ACC112 (cell line): ENCODE measurements around the gene NT5C1A.
A peak's percentile ranks its signal among the peaks of the same experiment; 100 is the strongest.

Source experiments
- H2AFZ ChIP-seq: fragments of 200-600 bp; sonication (generic); one replicate; pipeline ENCODE4 v1.6.0; 2017; ENCODE audit warnings: antibody characterized with exemption, low read length; ENCODE audit not compliant: unreplicated experiment
- H3K27ac ChIP-seq: fragments of 200-600 bp; sonication (generic); 2 replicates; pipeline ENCODE4 v1.5.1; 2014; ENCODE audit warnings: low read depth, mild to moderate bottlenecking, antibody characterized with exemption, low read length, moderate library complexity
- H3K27me3 ChIP-seq: fragments of 200-600 bp; sonication (generic); 2 replicates; pipeline ENCODE4 v1.6.1; 2014; ENCODE audit warnings: mild to moderate bottlenecking, antibody characterized with exemption, low read length, moderate library complexity, mixed read lengths; ENCODE audit not compliant: insufficient read depth
- H3K36me3 ChIP-seq: fragments of 200-600 bp; sonication (generic); 2 replicates; pipeline ENCODE4 v1.6.1; 2016; ENCODE audit warnings: mild to moderate bottlenecking, antibody characterized with exemption, low read length, moderate library complexity, mixed read lengths; ENCODE audit not compliant: insufficient read depth
- H3K4me1 ChIP-seq: fragments of 200-600 bp; sonication (generic); one replicate; pipeline ENCODE4 v1.6.1; 2016; ENCODE audit warnings: low read length, mixed read lengths; ENCODE audit not compliant: insufficient read depth, unreplicated experiment, control insufficient read depth
- H3K4me3 ChIP-seq: fragments of 200-600 bp; sonication (generic); 2 replicates; pipeline ENCODE4 v1.5.1; 2014; ENCODE audit warnings: mild to moderate bottlenecking, low read depth, low read length
- H3K79me2 ChIP-seq: fragments of 200-600 bp; sonication (generic); one replicate; pipeline ENCODE4 v1.6.0; 2016; ENCODE audit warnings: low read length; ENCODE audit not compliant: control insufficient read depth, unreplicated experiment, insufficient read depth

NT5C1A gene

DNA sequence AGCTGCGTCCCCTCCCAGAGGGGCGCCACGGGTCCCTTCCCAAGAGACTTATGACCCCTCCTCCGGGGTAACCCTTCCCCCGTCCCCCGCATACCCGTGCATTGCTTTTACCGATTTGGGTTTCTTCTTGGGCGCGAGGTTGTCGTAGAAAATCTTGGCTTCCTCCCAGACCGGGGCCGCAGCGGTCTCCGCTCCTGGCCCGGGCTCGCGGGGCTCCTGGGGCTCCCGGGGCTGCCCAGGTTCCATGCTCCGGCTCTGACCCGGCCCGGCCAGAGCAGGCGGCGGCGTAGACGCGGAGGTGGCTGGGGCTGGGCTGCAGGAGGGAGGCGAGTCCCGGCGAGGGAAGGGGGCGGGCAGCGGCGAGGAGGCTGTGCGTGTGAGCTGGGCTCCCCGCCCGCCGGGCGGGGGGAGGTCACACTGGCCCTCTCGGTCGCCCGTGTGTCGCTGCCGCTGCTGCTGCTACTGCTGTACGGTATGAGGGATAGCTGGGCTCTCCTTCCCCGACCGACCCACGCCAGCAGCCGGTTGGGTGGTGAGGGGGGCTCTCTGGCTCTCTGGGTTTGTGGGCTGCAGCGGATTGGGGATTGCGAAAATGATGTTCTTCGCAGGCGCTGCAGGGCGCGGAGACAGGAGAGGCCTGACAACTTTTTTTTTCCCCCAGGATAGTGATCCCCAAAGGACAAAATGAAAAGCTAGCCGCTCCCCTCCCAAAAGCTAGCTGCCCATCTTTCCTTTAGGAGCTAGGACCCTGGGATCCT lies at the start of gene NT5C1A:
NT5C1A (minus strand) TSS at position 315 of the 758 bp plus-strand sequence; CDS start at position 246, 69 bp downstream.
- Histone ChIP-seq H3K4me3 (peak within 1 kb of the TSS; percentile 71), H3K27me3 (peaks cover 28% of the 10 kb centered on the region), H3K36me3 (no peaks in the 10 kb centered on the region), H3K4me1 (no peaks in the 10 kb centered on the region), H3K27ac (no peak within 1 kb of the TSS), H3K79me2 (no peaks in the 10 kb centered on the region), H2AFZ (peak within 1 kb of the TSS; percentile 6)

DNA sequence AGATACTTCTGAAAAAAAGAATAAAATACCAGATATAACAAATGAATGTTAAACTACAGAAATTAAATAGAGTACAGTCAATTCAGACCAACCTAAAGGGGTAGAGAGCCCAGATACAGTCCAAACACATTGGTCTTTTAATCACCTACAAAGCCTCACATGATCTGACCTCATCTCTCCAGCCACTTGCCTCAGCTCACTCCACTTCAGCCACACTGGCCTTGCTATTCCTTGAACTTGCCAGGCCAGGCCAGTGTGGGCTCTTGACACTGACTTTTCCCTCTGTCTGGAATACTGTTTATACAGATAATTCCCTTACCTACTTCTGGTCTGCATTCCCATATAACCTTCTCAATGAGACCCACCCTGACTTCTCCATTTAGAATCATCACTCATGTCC lies 49.8 kb upstream of the NT5C1A start:
- no peak overlapping the region for H3K27ac ChIP-seq
- H3K27me3 ChIP-seq = peaks cover 20% of the 10 kb centered on the region
- no peak overlapping the region for H2AFZ ChIP-seq
- no peaks in the 10 kb centered on the region for H3K36me3 ChIP-seq
- H3K79me2 ChIP-seq = no peaks in the 10 kb centered on the region
- no peaks in the 10 kb centered on the region for H3K4me1 ChIP-seq
- no peak overlapping the region for H3K4me3 ChIP-seq

DNA sequence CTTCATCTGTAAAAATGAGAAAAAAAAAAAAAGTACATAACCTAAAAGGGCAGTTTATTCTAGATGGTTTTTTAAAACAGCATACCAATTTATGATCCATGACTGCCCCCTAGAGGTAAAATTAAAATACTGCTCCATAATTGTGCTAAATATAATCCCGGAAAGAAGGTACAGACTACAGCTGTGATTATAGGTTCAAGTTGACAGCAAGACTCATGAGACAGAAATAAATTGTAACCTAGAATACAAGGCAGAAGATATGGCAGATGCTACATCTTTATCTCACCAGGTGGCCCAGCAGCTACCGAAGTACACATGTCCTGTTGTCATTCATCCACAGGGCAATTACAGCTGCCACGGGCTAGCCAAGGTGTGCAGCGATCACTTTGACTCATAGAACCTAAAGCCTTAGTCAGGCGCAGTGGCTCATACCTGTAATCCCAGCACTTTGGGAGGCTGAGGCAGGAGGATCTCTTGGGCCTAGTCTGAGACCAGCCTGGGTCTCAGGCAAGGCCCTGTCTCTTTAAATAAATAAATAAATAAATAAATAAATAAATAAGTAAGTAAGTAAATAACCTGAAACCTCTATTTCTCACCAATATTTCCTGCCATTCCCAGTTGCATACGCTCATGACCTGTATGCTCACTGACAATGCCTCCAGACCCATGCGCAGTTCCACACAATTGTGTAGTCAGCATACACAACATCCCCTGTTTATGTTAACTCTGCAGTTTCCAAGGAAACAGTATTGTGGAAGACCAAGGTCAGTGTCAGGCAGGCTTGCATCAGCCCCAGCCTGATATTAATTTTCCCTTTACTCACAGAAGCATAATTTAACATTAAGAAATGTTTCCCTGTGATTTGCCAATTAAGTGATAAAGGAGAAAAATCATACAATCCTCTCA lies 48.4 kb upstream of the NT5C1A start:
- no peaks in the 10 kb centered on the region for H3K79me2 ChIP-seq
- H3K36me3 ChIP-seq = no peaks in the 10 kb centered on the region
- H2AFZ ChIP-seq = peak overlapping the region; percentile 53
- peaks cover 25% of the 10 kb centered on the region for H3K27me3 ChIP-seq
- H3K4me3 ChIP-seq = no peak overlapping the region
- no peak overlapping the region for H3K27ac ChIP-seq
- H3K4me1 ChIP-seq = no peaks in the 10 kb centered on the region

DNA sequence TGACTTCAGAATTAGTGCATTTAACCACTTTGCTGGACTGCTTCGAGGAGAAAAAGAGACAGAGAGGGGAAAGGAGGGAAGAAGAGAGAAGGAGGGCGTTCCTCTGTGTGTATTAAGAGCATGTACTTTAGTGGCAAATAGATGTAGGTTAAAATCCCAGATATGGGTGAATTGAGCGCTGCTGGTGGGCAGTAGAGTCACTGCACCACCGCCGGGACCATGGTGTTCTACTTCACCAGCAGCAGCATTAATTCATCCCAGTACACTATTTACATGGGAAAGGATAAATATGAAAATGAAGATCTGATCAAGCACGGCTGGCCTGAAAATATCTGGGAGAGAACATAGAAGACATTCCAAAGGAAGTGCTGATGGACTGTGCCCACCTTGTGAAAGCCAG lies 45.9 kb upstream of the NT5C1A start:
- Histone ChIP-seq H3K4me1 (no peaks in the 10 kb centered on the region), H3K27me3 (peaks cover 43% of the 10 kb centered on the region), H2AFZ (no peak overlapping the region), H3K36me3 (no peaks in the 10 kb centered on the region), H3K4me3 (no peak overlapping the region), H3K27ac (no peak overlapping the region), H3K79me2 (no peaks in the 10 kb centered on the region)

DNA sequence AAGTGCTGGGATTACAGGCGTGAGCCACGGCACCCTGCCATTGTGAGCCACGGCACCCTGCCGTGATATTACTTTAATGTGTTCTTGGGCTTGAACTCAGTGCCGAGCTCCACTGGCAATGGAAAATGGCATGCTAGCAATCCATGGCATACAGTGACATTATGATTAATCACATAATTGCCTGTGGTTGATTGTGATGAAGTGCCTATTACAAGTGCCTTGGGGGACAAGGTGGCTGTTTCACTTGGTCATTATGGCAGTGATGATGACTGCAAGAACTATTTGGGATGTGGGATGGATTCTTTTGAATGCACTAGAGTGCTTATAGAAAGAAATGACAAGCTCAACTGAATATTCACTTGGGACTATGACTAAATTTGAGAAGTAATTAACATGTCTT lies 41.6 kb upstream of the NT5C1A start:
- Histone ChIP-seq H3K27ac (no peak overlapping the region), H3K79me2 (no peaks in the 10 kb centered on the region), H2AFZ (no peak overlapping the region), H3K4me1 (no peaks in the 10 kb centered on the region), H3K36me3 (no peaks in the 10 kb centered on the region), H3K4me3 (no peak overlapping the region), H3K27me3 (peaks cover 43% of the 10 kb centered on the region)

DNA sequence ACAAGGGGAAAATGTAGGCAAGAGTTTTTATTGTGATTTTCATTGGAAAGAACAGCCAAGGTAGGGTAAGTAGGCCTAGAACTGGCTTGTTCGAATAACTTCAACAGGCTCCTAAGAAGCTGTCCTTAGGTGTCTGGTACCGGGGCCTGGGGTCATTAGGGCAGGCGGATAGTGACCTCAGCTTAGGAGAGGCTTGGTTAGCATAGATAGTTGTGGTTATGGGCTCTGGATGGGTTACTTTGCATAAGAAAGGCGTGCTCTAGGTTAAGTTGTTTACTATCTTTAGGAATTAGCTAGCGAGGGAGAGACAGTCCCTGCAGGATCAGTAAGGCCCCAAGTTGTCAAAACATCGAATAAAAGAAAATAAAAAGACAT lies 40.0 kb upstream of the NT5C1A start:
- Histone ChIP-seq H3K27me3 (peaks cover 28% of the 10 kb centered on the region), H3K27ac (no peak overlapping the region), H3K36me3 (no peaks in the 10 kb centered on the region), H3K4me3 (no peak overlapping the region), H2AFZ (no peak overlapping the region), H3K79me2 (no peaks in the 10 kb centered on the region), H3K4me1 (no peaks in the 10 kb centered on the region)

DNA sequence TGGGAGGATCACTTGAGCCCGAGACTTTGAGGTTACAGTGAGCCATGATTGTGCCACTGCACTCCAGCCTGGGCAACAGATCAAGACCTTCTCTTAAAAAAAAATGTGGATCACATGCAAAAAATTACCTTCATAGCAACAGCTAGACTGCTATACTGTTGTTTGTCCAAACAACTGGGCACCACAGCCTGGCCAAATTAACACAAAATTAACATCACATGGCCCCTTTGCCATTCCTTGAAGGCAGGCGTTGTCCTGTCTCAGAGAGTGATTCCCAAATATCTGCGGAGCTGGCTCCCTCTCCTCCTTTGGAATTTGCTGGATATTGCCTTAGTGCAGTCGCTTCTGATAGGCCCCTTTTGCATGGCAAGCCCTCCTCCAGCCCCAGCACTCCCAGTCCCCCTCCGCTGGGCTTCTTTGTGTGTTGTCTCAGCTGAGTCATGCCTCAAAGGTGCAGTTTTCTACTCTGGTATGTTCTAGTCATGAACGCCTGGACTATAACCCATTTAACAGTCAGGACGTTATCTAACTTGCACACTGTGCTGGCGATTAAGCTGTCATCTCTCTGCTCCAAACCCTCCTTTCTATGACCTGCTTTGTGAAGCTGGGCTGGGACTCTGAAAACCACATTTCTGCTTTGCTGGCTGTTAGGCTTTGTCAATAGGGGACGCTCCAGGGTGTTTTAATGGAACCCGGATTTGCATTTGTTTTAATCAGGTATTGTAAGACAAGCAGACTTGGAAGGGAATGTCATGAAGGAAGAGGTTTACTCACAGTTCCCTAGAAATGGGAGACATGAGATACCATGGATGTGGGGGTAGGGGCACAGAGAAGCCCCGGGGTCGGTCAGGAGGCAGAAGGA lies 39.4 kb upstream of the NT5C1A start:
- Histone ChIP-seq H3K27me3 (peaks cover 22% of the 10 kb centered on the region), H3K27ac (no peak overlapping the region), H3K4me3 (no peak overlapping the region), H2AFZ (no peak overlapping the region), H3K79me2 (no peaks in the 10 kb centered on the region), H3K36me3 (no peaks in the 10 kb centered on the region), H3K4me1 (no peaks in the 10 kb centered on the region)

DNA sequence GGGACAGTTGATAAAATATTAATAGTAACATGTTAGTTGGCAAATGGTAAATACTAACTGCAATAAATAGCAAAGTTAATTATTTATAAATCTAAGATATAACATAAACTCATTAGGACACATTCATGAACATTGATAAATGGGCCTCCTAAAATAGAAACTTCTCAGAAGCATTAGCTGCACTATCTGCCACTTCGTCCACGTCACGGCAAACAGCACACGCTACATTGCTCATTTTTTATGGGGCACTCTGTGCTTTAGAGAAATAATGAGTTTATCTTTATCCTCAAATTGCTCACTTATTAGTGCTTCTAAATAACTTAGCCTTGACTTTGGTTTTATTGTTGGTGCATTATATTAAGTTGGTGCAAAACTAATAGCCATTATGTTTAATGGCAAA lies 35.6 kb upstream of the NT5C1A start:
- Histone ChIP-seq H3K27me3 (no peaks in the 10 kb centered on the region), H3K79me2 (no peaks in the 10 kb centered on the region), H3K36me3 (no peaks in the 10 kb centered on the region), H2AFZ (no peak overlapping the region), H3K4me3 (no peak overlapping the region), H3K4me1 (no peaks in the 10 kb centered on the region), H3K27ac (no peak overlapping the region)

DNA sequence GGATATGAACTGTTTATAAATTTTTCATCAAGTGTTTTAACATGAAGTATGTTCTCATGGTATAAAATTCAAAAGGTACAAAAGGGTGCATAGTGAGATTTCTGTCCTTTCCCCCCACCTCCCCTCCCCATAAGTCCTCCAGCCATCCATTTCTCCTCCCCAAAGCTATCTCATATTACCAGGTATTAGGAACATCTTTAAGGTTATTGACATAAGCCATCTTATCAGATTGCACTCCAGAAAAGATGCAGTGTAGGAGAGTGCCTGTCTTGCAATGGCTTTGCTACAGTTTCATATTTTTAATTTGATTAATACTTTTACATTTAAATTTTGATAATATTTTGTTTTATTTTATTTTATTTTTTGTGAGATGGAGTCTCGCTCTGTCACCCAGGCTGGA lies 32.9 kb upstream of the NT5C1A start:
- Histone ChIP-seq H3K27me3 (peaks cover 7% of the 10 kb centered on the region; the same call in 1 of the 2 replicates), H3K36me3 (no peaks in the 10 kb centered on the region), H3K27ac (no peak overlapping the region), H3K4me3 (no peak overlapping the region), H2AFZ (no peak overlapping the region), H3K79me2 (no peaks in the 10 kb centered on the region), H3K4me1 (no peaks in the 10 kb centered on the region)

DNA sequence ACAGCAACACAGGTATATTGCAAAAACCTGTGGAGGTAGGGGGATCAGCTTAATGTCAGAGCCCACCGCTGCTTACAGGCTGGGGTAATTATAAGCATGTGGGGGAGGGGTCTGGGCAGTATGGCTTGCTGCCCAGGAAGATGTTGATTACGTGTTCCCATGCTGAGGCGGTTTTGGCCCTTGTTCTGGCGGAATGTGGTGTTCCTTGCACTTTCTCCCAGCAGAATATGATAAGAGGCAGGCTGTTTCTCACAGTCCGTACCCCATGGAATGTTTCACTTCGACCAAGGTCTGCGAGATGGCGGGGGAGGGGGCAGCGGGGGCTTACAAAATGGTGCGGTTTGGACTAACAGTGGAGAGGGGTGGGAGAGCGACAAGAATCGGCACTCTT lies 29.1 kb upstream of the NT5C1A start:
- Histone ChIP-seq H3K27me3 (peaks cover 41% of the 10 kb centered on the region), H3K36me3 (no peaks in the 10 kb centered on the region), H3K4me3 (peak overlapping the region; percentile 51; the same call in 1 of the 2 replicates), H3K4me1 (no peaks in the 10 kb centered on the region), H3K27ac (no peak overlapping the region), H2AFZ (no peak overlapping the region), H3K79me2 (no peaks in the 10 kb centered on the region)
